PC-3 (cell line): ENCODE measurements around the gene ADTRP.

Experiments
- EZH2 ChIP-seq: fragments of 300-600 bp; sonication (generic); IDR thresholded peaks from one replicate; pipeline ENCODE4 v1.6.1; 2017; ENCODE audit warnings: antibody characterized with exemption, mild to moderate bottlenecking, low read length; ENCODE audit not compliant: unreplicated experiment
- EZH2phosphoT487 ChIP-seq: fragments of 300-600 bp; sonication (generic); IDR thresholded peaks from 2 replicates; pipeline ENCODE4 v1.6.1; 2018; ENCODE audit warnings: mild to moderate bottlenecking, antibody characterized with exemption, low read length, borderline replicate concordance
- TF ChIP-seq, protein P1 (sequence below): fragments of 300-600 bp; sonication (generic); conservative IDR thresholded peaks from 2 replicates; pipeline ENCODE4 v1.5.1; 2017; ENCODE audit warnings: antibody characterized with exemption, low read depth, mild to moderate bottlenecking, low read length

DNA sequence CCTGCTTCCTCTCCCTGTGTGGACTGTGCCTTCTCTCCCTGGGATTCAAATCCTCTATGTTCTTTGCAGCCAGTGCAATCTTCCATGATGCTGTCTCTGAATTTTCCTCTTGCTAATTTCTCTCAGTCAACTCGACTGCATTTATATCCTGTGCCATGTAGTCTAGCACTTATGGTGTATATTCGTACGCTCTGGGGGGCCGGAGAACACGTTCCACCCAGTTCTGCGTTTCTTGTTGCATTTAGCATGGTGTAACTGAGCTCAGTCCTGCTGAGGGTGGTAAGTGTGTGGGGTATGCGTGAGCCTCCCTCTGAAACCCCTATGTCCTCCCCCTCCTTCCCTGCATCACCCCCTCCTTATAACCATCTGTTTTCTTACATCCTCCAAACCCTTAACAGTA is 42.0 kb downstream of the ADTRP start:
- TF ChIP-seq, protein P1, sequence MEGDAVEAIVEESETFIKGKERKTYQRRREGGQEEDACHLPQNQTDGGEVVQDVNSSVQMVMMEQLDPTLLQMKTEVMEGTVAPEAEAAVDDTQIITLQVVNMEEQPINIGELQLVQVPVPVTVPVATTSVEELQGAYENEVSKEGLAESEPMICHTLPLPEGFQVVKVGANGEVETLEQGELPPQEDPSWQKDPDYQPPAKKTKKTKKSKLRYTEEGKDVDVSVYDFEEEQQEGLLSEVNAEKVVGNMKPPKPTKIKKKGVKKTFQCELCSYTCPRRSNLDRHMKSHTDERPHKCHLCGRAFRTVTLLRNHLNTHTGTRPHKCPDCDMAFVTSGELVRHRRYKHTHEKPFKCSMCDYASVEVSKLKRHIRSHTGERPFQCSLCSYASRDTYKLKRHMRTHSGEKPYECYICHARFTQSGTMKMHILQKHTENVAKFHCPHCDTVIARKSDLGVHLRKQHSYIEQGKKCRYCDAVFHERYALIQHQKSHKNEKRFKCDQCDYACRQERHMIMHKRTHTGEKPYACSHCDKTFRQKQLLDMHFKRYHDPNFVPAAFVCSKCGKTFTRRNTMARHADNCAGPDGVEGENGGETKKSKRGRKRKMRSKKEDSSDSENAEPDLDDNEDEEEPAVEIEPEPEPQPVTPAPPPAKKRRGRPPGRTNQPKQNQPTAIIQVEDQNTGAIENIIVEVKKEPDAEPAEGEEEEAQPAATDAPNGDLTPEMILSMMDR = no peak
- TF ChIP-seq EZH2phosphoT487 (no peak), EZH2 (no peak)
